Astrocyte of the cerebellum (primary cell): ENCODE results near the gene ESYT2.
"Not testable (repeated sequence)": the region's sequence is repeated elsewhere in the genome, so short reads cannot be mapped to it uniquely, and the experiment has no call there.

Experiments
- DNase-seq: peaks from one replicate; pipeline ENCODE4 v3.0.0-alpha.2; 2011; ENCODE audit warnings: low read depth
- H3K4me3 ChIP-seq: 2 replicates; pipeline ENCODE4 v1.5.1; 2011; ENCODE audit warnings: mild to moderate bottlenecking, low read depth, low read length, moderate library complexity
- CTCF ChIP-seq: IDR thresholded peaks from 2 replicates; pipeline ENCODE4 v1.5.1; 2012; ENCODE audit warnings: low read length, low read depth, moderate library complexity, mild to moderate bottlenecking; ENCODE audit errors: missing control alignments
- in situ Hi-C: cut with HindIII; loops from 2 replicates; pipeline ENCODE4 v1.10.0; 2017; ENCODE audit warnings: low sequenced_read_pairs

Gene ESYT2

GRCh38 chr7:158704524-158705233 lies 124.6 kb downstream of the ESYT2 start, which contains the start of gene NCAPG2:
TSS of gene NCAPG2 (minus strand) at chr7:158704804. CDS start at chr7:158701899, 2,905 bp downstream.
- peak; percentile 21 for TF ChIP-seq CTCF
- H3K4me3 ChIP-seq, result peak within 1 kb of the TSS; percentile 89
- in situ Hi-C loops, result no loop called here
- DNase-seq, result peak; percentile 90

- DNase-seq, in situ Hi-C loops: not testable (repeated sequence)
- H3K4me3 ChIP-seq, result peak overlapping the region; percentile 89
These were observed 125.4 kb downstream of the ESYT2 start for GRCh38 chr7:158703679-158704523.

DNA sequence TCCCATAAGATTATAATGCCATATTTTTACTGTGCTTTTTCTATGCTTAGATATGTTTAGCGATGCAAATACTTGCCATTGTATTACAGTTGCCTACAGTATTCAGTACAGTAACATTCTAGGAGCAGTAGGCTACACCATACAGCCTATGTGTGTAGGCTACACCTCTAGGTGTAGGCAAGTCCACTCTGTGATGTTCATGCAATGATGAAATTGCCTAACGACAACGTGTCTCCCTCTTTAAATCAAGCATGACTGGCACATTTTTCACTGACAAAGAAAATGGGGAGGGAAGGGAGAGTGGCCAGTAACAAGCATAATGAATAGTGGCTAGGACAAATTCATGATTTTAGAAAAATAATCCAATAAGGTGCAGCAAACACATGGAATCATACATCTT lies 126.4 kb downstream of the ESYT2 start:
- in situ Hi-C loops, result no loop called here
- no peak for TF ChIP-seq CTCF
- no peak for DNase-seq
- H3K4me3 ChIP-seq, result no peak overlapping the region

GRCh38 chr7:158702196-158702595 lies 127.1 kb downstream of the ESYT2 start:
- in situ Hi-C loops, result no loop called here
- no peak for TF ChIP-seq CTCF
- DNase-seq, result no peak
- no peak overlapping the region for H3K4me3 ChIP-seq

- TF ChIP-seq CTCF, result no peak
- no peak for DNase-seq
- no peak overlapping the region for H3K4me3 ChIP-seq
- in situ Hi-C loops, result no loop called here
These were observed 129.3 kb downstream of the ESYT2 start for GRCh38 chr7:158700008-158700407.

GRCh38 chr7:158699341-158699740 lies 130.0 kb downstream of the ESYT2 start:
- no peak for DNase-seq
- no peak overlapping the region for H3K4me3 ChIP-seq
- no peak for TF ChIP-seq CTCF
- in situ Hi-C loops, result no loop called here
